Measurements from ENCODE around the gene CAMK2D.

DNA sequence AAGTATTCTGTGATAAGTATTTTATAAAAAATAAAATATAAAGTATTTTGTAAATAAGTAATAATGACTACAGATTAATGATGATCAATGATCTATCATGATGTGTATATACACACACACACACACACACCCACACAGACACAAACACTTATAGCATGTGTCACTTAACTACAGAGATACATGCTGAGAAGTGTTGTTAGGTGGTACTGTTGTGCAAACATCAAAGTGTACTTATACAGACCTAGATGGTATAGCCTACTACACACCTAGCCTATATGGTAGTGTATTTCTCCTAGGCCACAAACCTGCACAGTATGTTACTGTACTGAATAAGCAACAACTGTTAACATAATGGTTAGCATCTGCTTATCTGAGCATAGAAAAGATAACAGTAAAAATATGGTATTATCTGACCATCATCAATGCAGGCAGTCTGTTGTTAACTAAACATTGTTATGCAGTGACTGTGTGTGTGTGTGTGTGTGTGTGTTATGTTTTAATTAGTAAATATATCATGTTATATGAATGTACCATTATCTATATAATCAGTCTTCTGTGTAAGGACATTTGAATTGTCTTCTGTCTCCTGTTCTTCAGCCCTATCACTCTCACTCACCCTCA, 138.2 kb downstream of the CAMK2D start:
- no peak for TF ChIP-seq POLR2AphosphoS5 (IDR thresholded peaks at IDR 0.05; ENCODE audit: low read depth, low read length)
- no peak for TF ChIP-seq SIN3A (IDR thresholded peaks at IDR 0.05; ENCODE audit: borderline replicate concordance, insufficient read depth, low read length)
- TF ChIP-seq TAF1 (IDR thresholded peaks at IDR 0.05; ENCODE audit: borderline replicate concordance, insufficient read depth, low read length): no peak
- TF ChIP-seq REST (IDR thresholded peaks at IDR 0.05; ENCODE audit: insufficient read depth in 1 of 2, low read depth in 2 of 2, low read length in 2 of 2): no peak

Data from PFSK-1 (cell line).